ENCODE results near the gene MAP4K4.

- TF ChIP-seq, protein P1, sequence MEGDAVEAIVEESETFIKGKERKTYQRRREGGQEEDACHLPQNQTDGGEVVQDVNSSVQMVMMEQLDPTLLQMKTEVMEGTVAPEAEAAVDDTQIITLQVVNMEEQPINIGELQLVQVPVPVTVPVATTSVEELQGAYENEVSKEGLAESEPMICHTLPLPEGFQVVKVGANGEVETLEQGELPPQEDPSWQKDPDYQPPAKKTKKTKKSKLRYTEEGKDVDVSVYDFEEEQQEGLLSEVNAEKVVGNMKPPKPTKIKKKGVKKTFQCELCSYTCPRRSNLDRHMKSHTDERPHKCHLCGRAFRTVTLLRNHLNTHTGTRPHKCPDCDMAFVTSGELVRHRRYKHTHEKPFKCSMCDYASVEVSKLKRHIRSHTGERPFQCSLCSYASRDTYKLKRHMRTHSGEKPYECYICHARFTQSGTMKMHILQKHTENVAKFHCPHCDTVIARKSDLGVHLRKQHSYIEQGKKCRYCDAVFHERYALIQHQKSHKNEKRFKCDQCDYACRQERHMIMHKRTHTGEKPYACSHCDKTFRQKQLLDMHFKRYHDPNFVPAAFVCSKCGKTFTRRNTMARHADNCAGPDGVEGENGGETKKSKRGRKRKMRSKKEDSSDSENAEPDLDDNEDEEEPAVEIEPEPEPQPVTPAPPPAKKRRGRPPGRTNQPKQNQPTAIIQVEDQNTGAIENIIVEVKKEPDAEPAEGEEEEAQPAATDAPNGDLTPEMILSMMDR (conservative IDR thresholded peaks at IDR 0.05; ENCODE audit: low read length), result no peak
- TF ChIP-seq EZH2phosphoT487 (IDR thresholded peaks at IDR 0.05; ENCODE audit: borderline replicate concordance), result no peak
Observed at GRCh38 chr2:101696272-101697123, 1.0 kb upstream of the MAP4K4 start.
